Testis (tissue), 2 donors: ENCODE measurements around the gene RAB25.

ENCODE experiments used
- POLR2A ChIP-seq: fragments of 450-650 bp; IDR thresholded peaks from one replicate; pipeline ENCODE4 v1.6.1; 2017; ENCODE audit warnings: antibody characterized with exemption, mild to moderate bottlenecking, moderate library complexity
- TF ChIP-seq, protein P1 (sequence below), 3 experiments: fragments of 450-650 bp in 2 of 3; fragments of 200-600 bp in 1 of 3; sonication (generic) in 1 of 3; IDR thresholded peaks; one replicate each; pipeline ENCODE4 v1.5.1; 2016 to 2019; ENCODE audit warnings: antibody characterized with exemption in 3 of 3, mild to moderate bottlenecking in 2 of 3, moderate library complexity in 1 of 3

DNA sequence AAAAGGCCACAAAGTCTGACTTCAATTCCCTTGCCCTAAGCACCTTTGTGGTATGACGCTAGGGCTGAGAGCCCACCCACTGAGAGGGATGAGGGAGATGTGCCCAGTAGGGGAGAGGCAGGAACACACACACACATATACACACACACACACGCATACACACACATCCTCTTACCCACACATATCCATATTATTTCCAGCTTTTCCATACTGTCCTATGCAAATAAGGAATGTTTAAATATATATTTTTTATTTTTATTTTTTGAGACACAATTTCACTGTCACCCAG lies 3.0 kb downstream of the RAB25 start:
- no peak for TF ChIP-seq POLR2A
- TF ChIP-seq, protein P1, sequence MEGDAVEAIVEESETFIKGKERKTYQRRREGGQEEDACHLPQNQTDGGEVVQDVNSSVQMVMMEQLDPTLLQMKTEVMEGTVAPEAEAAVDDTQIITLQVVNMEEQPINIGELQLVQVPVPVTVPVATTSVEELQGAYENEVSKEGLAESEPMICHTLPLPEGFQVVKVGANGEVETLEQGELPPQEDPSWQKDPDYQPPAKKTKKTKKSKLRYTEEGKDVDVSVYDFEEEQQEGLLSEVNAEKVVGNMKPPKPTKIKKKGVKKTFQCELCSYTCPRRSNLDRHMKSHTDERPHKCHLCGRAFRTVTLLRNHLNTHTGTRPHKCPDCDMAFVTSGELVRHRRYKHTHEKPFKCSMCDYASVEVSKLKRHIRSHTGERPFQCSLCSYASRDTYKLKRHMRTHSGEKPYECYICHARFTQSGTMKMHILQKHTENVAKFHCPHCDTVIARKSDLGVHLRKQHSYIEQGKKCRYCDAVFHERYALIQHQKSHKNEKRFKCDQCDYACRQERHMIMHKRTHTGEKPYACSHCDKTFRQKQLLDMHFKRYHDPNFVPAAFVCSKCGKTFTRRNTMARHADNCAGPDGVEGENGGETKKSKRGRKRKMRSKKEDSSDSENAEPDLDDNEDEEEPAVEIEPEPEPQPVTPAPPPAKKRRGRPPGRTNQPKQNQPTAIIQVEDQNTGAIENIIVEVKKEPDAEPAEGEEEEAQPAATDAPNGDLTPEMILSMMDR (IDR thresholded peaks at IDR 0.05), result no peak
